ENCODE measurements around the gene KIAA2012.
A peak's percentile ranks its signal among the peaks of the same experiment; 100 is the strongest.

The KIAA2012 gene

DNA sequence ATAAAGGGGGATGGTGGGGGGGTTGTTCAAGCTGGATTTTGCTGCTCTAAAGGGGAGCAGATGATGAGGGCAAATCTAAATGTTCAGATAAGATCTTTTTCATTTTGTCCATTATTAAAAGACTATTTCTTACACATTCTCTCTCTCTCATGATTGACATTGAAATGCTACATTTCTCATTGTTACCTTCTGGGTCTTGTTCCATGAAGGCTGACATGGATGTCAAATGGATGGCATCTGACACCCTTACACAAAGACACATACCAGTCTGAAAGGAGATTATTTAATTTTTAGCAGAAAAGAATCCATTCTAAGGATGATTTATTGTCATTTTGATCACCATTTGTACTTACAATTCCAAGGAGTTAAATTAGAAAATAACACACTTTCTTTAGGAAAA lies 28.3 kb upstream of the KIAA2012 start:
- no peak for DNase-seq

DNA sequence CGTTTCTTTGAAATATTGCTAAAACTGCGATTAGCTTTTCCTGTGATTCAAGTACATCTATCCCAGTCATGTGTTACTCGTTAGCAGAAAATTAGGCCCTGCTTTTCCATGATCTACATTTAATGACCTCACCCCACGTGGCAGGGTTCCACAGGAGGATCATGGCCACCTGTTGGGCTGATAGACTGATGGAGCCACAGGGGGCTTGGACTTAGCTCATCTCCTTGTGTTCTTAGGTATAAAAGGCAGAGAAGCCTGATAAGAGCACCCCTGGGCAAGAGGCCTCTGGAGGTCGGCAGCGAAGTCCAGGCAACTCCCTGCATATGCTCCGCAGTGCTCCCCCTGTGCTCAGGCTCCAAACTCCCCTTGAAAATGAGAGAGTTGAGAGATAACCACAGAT lies 26.5 kb upstream of the KIAA2012 start:
- no peak for DNase-seq

DNA sequence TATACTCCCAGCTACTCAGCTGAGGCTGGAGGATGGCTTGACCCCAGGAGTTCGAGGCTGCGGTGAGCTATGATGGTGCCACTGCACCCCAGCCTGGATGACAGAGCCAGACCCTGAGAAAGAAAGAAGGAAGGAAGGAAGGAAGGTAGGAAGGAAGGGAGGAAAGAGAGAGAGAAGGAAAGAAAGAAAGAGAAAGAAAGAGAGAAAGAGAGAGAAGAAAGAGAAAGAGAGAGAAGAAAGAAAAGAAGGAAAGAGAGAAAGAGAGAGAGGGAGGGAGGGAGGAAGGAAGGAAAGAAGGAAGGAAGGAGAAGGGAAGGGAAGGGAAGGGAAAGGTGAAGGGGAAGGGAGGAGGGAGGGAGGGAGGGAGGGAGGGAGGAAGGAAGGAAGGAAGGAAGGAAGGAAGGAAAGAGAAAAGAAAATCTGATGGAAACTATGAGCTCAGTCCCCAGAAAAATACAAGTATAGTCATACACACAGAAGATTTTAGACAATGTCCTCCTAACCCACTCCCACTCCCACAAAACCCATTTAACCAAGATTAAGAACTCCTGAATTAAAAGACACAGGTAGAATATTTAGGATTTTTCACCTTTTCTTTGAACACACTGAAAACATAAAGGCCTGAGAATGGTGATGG lies 23.8 kb upstream of the KIAA2012 start:
- DNase-seq, result no peak

DNA sequence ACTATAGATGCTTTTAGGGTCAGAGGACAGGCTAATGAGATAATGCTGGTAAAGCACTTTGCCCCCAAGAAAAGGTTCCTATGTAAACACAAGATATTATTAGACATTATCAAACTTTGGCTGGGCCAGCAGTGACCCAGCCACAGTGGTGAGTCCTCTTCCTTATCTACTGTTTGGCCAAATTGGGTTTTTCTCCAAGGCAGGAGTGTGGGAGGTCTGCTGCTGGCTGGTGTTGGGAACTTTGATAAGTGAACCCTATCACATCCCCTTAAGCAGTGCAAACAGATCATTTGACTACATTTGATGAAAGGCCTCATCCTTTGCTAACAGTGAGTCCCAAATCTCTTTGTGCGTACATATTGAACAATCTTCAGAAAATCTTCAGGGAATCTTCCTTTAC lies 23.2 kb upstream of the KIAA2012 start:
- DNase-seq, result no peak

DNA sequence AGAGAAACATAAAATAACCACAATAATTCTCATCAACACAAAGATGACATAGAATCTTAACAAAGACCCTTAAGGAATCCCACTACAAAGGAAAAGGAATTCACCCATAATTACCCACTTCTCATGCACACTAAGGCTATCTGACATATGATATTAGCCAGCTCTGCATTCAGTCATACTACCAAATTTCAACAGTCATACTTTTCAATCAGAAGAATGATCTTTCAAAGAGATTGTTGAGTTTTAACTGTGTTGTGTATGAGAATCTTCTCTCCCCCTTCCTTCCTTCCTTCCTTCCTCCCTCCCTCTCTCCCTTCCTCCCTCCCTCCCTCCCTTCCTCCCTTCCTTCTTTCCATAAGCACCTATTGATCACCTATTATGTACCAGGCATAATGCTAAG lies 22.4 kb upstream of the KIAA2012 start:
- no peak for DNase-seq

DNA sequence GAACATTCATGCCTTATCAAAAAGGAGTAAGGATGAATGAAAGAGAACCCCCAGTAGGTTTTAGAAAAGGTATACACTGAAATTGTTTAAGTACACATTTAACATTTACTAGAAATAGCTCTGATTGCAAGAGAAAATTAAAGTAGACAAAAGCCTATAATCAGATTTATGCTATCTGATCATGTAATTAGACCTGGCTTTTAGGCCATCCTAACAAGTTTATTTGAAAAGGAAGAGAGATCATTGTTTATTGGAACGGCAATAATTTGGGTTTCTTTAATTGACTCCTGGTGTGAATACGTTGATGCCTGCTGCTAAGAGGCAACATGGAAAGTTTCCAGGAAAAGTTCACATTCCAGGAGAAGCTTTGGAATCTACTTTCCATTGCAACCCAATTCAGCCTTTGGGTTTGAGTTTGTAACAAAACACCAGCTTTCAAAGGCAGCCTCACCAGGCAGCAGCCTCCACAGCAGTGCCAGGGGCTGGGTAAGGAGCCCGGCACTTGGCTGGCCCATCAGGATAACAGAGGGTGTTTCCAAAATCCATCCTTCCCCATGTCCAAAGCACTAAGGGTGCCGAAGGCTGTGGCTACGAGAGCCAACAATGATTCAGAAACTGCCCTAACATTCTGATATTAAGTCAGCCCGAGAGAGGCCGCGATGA lies 21.4 kb upstream of the KIAA2012 start:
- DNase-seq, result no peak

DNA sequence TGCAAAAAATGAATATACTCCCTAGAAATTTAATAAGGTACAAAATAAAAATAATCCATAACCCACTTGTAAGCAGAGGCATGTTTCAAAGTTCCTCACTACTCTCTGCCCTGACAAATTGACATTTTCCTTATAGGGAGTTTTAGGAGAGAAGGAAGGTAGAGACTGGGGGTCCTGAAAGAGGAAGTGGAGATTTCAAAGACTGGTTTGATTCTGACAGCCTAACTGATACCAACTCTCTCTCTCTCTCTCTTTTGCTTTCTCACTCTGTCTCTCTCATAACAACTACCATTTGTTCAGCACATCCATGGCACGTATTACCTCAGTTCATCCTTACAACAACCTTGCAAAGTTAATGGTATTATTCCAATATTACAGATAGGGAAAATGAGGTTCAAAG lies 20.8 kb upstream of the KIAA2012 start:
- DNase-seq, result no peak

DNA sequence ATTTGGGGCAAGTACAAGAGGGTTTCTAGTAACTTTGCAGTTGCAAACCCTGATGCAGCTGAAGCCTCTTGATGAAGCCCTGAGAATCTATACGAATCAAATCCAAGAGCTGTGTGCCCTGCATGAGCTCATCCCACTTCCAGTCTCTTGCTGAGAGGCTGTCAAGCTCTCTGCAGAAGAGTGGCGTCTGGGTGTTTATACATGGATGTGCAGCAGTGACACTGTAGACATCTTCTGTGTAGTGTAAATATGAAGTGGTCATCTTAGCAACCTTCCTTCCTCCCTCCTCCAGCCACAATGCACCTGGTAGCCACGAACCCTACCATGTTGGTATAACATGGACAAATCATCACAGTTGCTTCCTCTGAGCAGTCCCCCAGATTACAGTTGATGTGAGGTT lies 18.4 kb upstream of the KIAA2012 start:
- DNase-seq, result no peak

DNA sequence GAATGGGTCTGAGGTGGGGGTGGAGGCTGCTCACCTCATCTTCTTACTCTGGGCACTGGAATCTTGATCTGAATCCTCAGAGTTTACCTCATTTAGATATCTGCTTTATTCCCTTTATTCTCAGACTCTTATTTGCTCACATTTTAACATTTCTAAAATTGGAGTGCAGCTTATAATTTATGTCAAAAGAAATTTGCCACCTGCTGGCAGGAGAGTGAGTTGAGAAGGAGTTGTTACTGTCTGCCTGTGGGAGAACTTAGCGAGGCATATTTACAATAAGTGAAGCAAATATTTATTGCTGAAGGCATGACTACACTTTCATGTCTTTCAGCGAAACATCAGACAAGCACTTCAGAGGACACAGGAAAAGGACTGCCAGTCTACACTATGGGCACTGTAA lies 16.4 kb upstream of the KIAA2012 start:
- no peak for DNase-seq

DNA sequence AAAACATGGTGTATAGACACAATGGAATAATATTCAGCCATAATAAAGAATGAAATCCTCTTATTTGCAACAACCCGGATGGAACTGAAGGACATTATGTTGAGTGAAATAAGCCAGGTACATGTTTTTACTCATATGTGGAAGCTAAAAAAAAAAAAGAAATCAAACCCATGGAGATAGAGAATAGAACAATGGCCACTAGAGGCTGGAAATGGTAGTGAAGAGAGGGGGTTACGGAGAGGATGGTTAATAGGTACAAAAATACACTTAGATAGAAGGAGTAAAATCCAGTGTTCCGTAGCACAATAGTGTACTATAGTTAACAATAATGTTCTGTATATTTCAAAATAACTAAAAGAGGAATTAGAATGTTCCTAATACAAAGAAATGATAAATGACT lies 12.8 kb upstream of the KIAA2012 start:
- peak; percentile 16 for DNase-seq

DNA sequence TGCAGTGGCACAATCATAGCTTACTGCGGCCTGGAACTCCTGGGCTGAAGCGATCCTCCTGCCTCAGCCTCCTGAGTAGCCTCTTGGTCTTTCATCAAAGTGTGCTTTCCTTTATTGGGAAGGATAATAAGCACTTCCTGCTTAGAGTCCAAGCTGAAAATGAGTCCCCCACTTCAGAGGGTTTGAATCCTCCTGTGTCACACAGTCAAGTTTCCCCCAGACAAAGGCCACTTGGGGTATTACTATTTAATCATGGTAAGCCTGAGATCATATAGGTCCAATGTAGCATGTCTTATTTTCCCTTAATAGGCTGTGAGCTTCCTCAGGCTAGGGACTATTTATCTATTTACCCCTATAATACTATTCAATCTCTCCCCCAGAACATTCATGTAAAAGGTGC lies 11.4 kb upstream of the KIAA2012 start:
- no peak for DNase-seq

DNA sequence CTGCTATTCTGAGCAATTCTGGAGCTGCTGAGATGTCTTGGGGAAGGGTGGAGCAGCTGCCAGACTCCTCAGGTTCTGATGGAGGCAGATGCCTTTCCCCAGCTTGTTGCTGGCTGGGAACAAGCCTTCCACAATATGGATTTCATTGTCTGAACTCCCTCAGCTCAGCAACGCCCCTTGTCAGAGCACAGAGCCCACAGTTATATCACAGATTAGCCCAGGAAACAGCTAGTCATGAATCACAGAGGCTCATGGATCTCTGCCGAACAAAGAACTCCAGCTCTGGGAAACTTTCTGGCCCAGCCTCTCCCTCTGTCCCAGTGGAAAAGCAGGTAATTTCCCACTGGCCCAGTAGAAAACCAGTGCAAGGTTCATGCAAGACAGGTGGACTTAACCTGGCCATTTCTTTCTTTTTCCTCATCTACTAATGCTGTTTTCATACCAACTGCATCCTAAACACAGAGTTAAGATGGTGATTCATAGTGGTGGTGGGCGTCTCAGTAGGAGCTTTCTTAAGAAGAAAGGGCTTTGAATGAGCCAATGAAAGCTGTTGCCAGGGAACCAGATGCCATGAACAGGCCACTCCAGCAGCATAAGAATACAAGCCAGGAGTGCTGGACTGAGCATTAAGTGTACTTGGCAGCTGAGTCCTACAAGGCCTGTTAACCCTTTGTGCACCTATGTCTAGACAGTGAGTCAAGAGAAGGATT lies 8.7 kb upstream of the KIAA2012 start:
- DNase-seq, result no peak

DNA sequence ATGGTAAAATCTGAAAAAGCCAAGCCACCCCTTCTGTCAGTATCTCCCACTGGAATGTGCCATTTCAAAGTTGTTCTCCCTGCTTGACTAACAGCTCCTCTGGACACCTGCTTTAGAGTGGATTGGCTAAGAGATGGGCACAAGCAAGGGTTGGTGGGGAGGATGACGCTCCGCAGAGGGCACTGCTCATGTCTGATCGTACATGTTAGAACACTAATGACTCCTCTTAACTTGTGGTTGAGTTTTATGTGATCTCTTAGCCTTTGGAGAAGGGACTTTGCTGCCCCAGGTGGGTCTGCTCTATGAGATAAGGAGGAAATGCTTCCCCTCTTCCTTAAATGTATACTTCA lies 8.2 kb upstream of the KIAA2012 start:
- DNase-seq, result no peak

DNA sequence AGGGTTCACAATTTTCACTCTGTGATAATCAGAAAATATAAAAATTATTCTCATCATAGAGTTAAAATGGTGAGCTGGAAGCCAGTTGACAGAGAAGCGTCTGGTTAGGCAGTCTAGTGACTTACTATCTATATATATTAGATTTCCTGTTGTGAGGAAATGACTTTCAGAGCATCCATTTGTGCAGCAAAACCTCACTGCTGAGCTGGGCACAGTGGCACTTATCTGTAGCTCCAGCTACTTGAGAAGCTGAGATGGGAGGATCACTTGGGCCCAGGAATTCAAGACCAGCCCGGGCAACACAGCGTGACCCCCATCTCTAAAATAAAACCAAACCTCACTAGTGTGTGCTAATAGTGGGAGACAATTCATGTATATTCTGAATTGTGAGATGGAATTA lies 7.2 kb upstream of the KIAA2012 start:
- DNase-seq, result no peak

DNA sequence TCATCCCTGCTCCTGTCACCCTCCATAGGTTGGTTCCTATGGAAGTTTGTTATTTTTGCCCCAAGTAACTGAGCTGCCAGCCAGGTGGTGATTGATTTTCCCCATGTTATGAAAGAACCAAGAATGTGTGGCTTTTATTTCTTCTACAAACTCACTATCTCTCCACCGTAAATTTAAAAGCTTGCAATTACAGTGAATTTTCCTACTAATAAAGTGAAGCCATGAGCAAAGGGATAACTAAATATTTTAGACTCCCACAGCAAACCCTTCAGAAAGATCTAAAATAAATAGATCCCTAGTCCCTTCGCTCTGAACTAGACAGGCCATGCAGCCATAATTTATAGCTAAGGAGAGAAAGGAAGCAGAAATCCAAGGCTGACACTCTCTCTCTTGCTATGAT lies 6.2 kb upstream of the KIAA2012 start:
- no peak for DNase-seq

DNA sequence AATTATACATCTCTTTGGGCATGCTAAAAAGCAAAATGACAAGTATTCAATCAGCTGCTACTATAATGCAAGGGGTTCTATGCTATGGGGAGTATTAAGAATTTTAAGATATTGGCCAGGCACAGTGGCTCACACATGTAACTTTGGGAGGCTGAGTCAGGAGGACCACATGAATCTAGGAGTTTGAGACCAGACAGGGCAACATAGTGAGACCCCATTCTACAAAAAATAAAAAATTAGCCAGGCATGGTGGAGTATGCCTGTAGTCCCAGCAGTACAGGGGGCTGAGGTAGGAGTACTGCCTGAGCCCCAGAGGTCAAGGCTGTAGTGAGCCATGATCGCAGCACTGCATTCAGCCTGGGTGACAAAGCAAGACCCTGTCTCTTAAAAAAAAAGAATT lies 5.5 kb upstream of the KIAA2012 start:
- no peak for DNase-seq

DNA sequence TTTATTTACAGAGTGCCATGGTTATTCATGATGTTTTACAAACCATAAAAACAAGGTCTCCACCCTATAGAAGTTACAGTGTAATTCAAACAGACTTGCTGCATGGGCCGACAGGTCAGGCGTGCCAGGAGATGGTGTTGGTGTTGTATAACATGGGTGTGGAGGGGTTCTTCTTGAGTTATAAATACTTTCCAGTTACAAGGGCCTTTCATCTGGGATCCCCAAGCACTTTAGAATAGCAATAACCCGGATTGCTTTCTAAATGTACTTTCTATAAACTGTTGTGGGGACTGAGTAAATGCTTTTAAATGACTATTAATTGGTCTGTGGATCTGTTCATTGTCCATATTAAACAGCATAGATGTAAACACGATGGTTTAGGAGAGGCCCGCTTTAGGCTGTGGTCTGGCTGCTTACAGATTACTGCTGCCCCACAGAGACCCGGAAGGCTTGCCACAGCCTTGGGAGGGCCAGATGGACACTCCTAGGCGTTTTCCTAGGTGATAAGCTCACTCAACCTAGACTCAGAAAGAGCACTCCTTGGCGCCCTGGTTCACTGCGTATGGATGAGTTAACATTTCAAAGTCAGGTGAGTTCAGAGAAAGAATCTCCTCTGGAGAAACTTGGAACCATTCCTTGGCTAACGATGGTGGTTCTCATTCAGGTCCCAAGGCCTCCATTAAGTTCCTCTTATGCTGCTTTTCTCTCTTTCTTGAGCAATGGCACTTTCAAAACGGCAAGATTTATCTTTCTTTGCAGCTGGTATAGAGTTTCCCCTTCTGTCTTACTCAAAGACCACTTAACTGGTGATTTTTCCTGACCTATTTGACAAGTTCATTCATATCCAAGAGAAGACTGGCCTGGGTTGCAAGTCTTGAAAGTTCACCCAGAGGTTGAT lies 3.6 kb upstream of the KIAA2012 start:
- peak; percentile 80 for DNase-seq

DNA sequence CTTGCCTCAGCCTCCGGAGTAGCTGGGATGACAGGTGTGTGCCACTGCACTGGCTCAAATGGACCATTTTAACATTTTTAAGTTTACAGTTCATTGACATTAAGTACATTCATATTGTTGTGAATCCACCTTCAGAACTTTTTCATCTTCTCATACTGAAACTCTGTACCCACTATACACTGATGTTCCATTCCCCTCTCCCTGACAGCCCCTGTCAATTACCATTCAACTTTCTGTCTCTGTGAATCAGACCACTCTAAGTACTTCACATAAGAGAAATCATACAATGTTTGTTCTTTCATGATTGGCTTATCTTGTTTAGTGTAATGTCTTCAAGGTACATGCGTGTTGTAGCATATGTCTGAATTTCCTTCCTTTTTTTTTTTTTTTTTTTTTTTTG lies 1.9 kb upstream of the KIAA2012 start:
- DNase-seq, result no peak

DNA sequence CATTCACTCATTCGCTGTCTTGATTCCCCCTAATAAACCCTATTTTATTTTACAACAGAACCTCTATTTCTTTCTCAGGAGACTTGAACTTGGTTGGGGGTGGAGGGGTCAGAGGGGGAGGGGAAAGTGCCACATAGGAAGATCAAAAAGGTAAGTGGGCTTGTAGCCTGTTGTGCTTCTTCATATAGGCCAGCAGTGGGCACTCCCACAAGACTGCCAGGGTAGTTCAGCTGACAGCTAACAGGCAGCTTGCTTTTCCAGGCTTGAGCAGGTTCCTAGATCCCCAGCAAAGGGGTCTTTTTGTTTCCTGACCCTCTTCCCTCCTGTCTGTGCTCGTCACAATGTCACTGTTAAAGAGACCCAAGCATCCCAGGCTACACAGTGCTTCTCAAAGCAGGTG lies 829 bp upstream of the KIAA2012 start:
- no peak for DNase-seq

DNA sequence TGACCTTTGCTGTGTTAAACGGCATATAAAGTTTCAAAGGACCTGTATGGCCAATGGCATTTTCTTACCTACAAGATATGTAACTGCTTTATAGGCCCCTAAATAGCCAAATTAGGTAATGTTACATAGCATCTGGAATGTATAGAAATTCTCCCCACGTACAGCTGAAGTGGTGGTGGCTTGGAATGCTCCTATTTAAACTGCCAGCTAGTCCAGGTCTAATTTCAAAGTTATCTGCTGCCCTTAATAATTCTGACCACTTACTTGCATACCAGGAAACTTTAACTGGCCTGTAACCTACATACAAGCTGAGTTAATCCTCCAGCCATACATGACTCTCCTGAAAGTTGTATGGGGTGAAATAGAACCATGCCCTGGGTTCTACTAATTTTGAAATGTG lies 1.3 kb downstream of the KIAA2012 start:
- no peak for DNase-seq

DNA sequence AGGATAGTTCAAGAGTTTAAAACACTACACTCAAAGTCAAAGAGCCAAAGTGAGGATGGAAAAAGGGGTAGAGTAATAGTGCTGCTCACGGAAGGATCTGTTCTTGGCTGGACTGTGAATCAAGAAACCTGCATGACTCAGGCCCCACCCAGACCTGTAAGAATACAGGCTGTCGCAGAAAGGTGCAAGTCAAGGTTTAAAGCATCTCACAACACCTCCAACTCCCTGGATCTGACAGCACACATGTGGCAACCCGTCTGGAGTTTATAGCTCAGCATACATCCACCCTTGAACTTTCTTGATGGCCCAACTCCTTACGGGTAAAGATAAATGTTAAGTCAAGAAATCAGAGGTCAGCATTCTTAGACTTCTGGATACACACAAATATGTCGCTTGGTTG lies 6.3 kb downstream of the KIAA2012 start:
- DNase-seq, result no peak

DNA sequence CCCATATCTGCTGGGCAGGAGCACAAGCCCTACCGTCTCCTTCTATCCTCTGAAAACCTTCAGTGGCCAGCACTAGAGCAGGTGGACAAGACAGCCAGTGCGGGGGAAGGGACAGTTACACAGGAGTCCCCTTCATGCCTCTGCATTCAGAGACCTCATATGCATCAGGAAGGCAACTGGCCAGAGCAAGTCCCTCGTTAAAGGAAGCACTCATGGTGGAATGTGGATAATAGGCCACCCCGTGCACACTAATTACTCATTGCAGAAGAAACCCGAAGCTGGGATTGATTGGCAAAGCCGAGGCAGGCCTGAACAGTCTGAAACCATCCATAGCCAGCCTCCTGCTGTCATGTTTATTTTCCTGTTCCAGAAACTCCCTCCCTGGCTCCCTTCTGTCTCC lies 11.2 kb downstream of the KIAA2012 start:
- DNase-seq, result no peak

DNA sequence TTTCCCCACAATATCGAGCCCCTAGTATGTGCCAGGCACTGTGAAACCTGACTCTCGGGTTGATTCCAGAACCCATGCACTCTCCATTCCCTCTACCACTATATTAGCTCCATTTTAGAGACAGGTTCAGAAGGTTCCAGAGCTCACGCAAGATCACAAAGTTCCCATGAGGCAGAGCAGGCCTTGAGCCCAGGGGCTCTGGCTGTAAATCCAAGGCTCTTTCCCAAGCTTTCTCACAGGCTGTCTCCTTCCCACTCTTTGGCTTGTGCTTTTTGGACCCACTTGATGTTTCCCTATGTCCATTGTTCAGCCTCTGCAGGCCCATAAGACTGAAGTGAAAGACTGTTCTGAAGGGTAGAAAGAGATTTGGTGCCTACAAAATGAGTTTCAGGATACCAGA lies 15.7 kb downstream of the KIAA2012 start:
- DNase-seq, result no peak

DNA sequence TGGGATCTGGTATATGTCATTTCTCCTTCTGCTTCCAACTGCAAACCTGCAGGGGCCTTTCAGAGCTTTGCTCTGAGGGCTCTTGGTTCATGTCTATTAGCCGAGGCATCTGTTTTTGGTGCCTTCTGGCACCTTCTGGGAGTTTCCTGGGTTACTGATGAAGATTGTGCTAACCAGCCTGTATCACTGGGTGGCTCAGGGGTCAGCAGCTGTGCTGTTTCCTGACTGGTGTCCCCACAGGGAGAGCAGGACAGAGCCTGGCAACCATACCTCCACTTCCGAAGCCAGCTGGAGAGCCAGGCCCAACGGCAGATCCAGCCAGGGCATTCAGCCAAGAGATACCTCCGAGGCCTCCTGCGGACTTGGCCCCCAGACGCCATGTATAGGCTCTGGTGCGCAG lies 17.5 kb downstream of the KIAA2012 start:
- no peak for DNase-seq

Data from NCI-H748 treated with DMSO at 0.1 percent for 48 hours (cell line).